ENCODE results near the gene SLC39A6. TPM values are rescaled to one million over a fixed set of nuclear protein-coding genes. Genes with fewer than 3 reads are reported as not detected.

Gene SLC39A6
- total RNA-seq, 1 donor from 2014 or later: 81.3 TPM

- no peaks in the 10 kb centered on the region for H3K27me3 ChIP-seq (ENCODE audit: insufficient read depth, low read length)
- peak within 1 kb of the TSS; percentile 94 for H3K9ac ChIP-seq (ENCODE audit: low read length)
- peak within 1 kb of the TSS; percentile 95 for H3K27ac ChIP-seq (ENCODE audit: low read depth, low read length)
- no peaks in the 10 kb centered on the region for H3K9me3 ChIP-seq (ENCODE audit: insufficient read depth, low read depth, low read length)
- DNase-seq (ENCODE audit: low read depth) (peak; percentile 88), FAIRE-seq (no peak)
- peaks cover 10% of the 10 kb centered on the region for H3K4me1 Mint-ChIP-seq (ENCODE audit: low read depth, unreplicated experiment)
- peaks cover 10% of the 10 kb centered on the region for H3K4me1 ChIP-seq (ENCODE audit: insufficient read depth, low read length)
- peaks cover 50% of the 10 kb centered on the region for H3K79me2 ChIP-seq (ENCODE audit: insufficient read depth, low read length)
- peak within 1 kb of the TSS; percentile 91 for H2AFZ ChIP-seq (ENCODE audit: low read depth, low read length)
- peak within 1 kb of the TSS; percentile 94 for H3K4me3 ChIP-seq (ENCODE audit: insufficient read depth, low read depth, low read length)
- peak within 1 kb of the TSS; percentile 96 for H3K27ac Mint-ChIP-seq (ENCODE audit: unreplicated experiment)
- H3K9me3 Mint-ChIP-seq (ENCODE audit: unreplicated experiment): no peaks in the 10 kb centered on the region
- no peaks in the 10 kb centered on the region for H3K27me3 Mint-ChIP-seq (ENCODE audit: low read depth, unreplicated experiment)
- peak within 1 kb of the TSS; percentile 99 for H3K4me3 Mint-ChIP-seq (ENCODE audit: unreplicated experiment)
- H4K20me1 ChIP-seq (ENCODE audit: insufficient read depth, low read length): peaks cover 39% of the 10 kb centered on the region
- TF ChIP-seq EZH2 (IDR thresholded peaks at IDR 0.05; ENCODE audit: insufficient read depth, low read length) (no peak), CTCF (IDR thresholded peaks at IDR 0.05; ENCODE audit: insufficient read depth, low read depth, low read length) (no peak)
- H3K4me2 ChIP-seq (ENCODE audit: low read length): peak within 1 kb of the TSS; percentile 91
- H3K36me3 ChIP-seq (ENCODE audit: insufficient read depth, low read length): peaks cover 3% of the 10 kb centered on the region
- peaks cover 3% of the 10 kb centered on the region for H3K36me3 Mint-ChIP-seq (ENCODE audit: low read depth, unreplicated experiment)
These were observed 61.8 kb downstream of the SLC39A6 start, which contains the start of gene RPRD1A for GRCh38 chr18:36067055-36067957. RPRD1A (minus strand) TSS chr18:36067559; CDS start chr18:36067404, 155 bp downstream.

- no peak for FAIRE-seq
- peaks cover 55% of the 10 kb centered on the region for H3K79me2 ChIP-seq (ENCODE audit: insufficient read depth, low read length)
- peak overlapping the region; percentile 43 for H2AFZ ChIP-seq (ENCODE audit: low read depth, low read length)
These were observed 62.5 kb downstream of the SLC39A6 start for GRCh38 chr18:36066686-36067054.

More at GRCh38 chr18:36066686-36067054, 62.5 kb downstream of the SLC39A6 start:
- Mint-ChIP-seq H3K9me3 (ENCODE audit: unreplicated experiment) (no peaks in the 10 kb centered on the region), H3K4me3 (ENCODE audit: unreplicated experiment) (peak overlapping the region; percentile 99), H3K36me3 (ENCODE audit: low read depth, unreplicated experiment) (peaks cover 3% of the 10 kb centered on the region), H3K27me3 (ENCODE audit: low read depth, unreplicated experiment) (no peaks in the 10 kb centered on the region), H3K4me1 (ENCODE audit: low read depth, unreplicated experiment) (peaks cover 10% of the 10 kb centered on the region), H3K27ac (ENCODE audit: unreplicated experiment) (peak overlapping the region; percentile 96)
- Histone ChIP-seq H3K4me1 (ENCODE audit: insufficient read depth, low read length) (peaks cover 10% of the 10 kb centered on the region), H3K4me2 (ENCODE audit: low read length) (peak overlapping the region; percentile 91), H3K9me3 (ENCODE audit: insufficient read depth, low read depth, low read length) (no peaks in the 10 kb centered on the region), H3K27me3 (ENCODE audit: insufficient read depth, low read length) (no peaks in the 10 kb centered on the region), H3K4me3 (ENCODE audit: insufficient read depth, low read depth, low read length) (peak overlapping the region; percentile 94), H3K27ac (ENCODE audit: low read depth, low read length) (peak overlapping the region; percentile 95), H4K20me1 (ENCODE audit: insufficient read depth, low read length) (peaks cover 43% of the 10 kb centered on the region), H3K36me3 (ENCODE audit: insufficient read depth, low read length) (peaks cover 3% of the 10 kb centered on the region), H3K9ac (ENCODE audit: low read length) (peak overlapping the region; percentile 94)
- no peak for DNase-seq (ENCODE audit: low read depth)
- TF ChIP-seq CTCF (IDR thresholded peaks at IDR 0.05; ENCODE audit: insufficient read depth, low read depth, low read length) (no peak), EZH2 (IDR thresholded peaks at IDR 0.05; ENCODE audit: insufficient read depth, low read length) (no peak)

All from astrocyte (in vitro differentiated cells and primary cell).